ENCODE results near the gene MRPL14.

DNA sequence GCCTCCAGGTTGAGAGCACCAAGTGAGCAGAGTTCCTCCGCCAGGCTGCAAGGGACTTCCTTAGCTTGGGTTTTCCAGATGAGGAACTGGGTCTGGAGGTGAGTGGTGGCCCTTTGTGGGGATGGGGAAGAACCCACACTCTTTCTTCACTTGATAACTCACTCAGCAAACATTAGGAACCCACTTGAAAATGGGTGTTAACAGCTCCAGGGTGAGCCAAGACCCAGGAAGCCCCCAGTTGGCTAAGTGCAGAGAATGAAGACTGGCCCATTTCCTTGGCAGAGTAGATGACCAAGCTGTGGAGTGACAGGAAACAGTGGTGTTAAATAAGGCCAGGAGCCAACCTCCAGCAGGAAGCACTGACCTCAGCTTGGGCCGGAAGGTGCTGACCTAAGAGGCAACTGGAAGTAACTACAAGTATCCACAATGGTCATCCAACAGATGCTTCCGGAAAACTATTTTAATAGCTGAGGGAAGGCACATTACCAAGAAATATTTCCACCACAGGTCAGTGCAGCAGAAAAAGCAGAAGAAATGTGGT, 22.7 kb downstream of the MRPL14 start:
- TF ChIP-seq EZH2 (optimal IDR thresholded peaks at IDR 0.05; ENCODE audit: low read depth, low read length) (no peak), EZH2phosphoT487 (IDR thresholded peaks at IDR 0.05; ENCODE audit: low read length) (no peak)
- TF ChIP-seq, protein P1, sequence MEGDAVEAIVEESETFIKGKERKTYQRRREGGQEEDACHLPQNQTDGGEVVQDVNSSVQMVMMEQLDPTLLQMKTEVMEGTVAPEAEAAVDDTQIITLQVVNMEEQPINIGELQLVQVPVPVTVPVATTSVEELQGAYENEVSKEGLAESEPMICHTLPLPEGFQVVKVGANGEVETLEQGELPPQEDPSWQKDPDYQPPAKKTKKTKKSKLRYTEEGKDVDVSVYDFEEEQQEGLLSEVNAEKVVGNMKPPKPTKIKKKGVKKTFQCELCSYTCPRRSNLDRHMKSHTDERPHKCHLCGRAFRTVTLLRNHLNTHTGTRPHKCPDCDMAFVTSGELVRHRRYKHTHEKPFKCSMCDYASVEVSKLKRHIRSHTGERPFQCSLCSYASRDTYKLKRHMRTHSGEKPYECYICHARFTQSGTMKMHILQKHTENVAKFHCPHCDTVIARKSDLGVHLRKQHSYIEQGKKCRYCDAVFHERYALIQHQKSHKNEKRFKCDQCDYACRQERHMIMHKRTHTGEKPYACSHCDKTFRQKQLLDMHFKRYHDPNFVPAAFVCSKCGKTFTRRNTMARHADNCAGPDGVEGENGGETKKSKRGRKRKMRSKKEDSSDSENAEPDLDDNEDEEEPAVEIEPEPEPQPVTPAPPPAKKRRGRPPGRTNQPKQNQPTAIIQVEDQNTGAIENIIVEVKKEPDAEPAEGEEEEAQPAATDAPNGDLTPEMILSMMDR (IDR thresholded peaks at IDR 0.05; ENCODE audit: low read length), result no peak

All from MM.1S (cell line).